GM18499 (cell line): Measurements from ENCODE around the gene ZNF217.
"Not testable (repeated sequence)": the region's sequence is repeated elsewhere in the genome, so short reads cannot be mapped to it uniquely, and the experiment has no call there.

Experiments
- ATAC-seq: cut with Tn5 transposase; IDR thresholded peaks from one replicate; pipeline ENCODE4 v1.9.1; 2021; ENCODE audit warnings: moderate number of reproducible peaks; ENCODE audit not compliant: insufficient read depth, unreplicated experiment

The ZNF217 gene

GRCh38 chr20:53536382-53536781 lies 57.3 kb downstream of the ZNF217 start:
- not testable (repeated sequence) for ATAC-seq

DNA sequence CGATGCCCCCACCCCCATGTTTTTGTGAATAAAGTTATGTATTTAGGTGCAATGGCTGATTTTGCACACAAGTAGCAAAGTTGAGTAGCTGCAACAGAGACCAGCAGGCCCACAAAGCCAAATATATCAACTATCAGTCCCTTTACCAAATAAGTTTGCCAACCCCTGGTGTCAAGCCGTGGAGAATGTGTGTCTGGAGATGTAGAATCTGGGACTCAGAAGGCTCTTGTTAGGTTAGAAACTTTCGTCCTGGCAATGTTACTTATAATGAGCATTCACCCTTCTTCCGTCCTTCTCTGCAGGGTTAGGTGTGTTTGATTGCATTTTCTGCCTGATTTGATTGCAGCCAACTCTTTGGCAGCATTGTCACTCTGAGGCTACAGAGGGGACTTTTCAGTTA lies 57.8 kb downstream of the ZNF217 start:
- ATAC-seq: no peak

DNA sequence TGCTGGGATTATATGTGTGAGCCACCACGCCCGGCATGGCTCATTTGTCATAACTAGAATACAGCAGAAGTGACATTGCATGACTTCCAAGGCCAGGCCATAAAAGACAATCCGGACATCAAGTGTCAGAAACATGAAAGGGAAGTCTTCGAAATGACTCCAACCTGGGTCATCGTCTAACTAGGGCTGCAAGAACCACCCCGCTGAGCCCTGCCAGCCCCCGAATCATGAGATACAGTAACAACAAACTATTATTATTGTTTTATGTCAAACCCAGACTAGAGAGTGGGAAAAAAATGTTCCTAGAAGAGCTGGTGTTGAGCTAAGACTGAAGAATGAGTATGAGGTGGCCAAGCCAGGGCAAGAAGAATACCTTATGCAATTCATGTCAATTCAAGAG lies 59.6 kb downstream of the ZNF217 start:
- ATAC-seq: no peak

GRCh38 chr20:53533500-53533899 lies 60.1 kb downstream of the ZNF217 start:
- ATAC-seq: no peak

DNA sequence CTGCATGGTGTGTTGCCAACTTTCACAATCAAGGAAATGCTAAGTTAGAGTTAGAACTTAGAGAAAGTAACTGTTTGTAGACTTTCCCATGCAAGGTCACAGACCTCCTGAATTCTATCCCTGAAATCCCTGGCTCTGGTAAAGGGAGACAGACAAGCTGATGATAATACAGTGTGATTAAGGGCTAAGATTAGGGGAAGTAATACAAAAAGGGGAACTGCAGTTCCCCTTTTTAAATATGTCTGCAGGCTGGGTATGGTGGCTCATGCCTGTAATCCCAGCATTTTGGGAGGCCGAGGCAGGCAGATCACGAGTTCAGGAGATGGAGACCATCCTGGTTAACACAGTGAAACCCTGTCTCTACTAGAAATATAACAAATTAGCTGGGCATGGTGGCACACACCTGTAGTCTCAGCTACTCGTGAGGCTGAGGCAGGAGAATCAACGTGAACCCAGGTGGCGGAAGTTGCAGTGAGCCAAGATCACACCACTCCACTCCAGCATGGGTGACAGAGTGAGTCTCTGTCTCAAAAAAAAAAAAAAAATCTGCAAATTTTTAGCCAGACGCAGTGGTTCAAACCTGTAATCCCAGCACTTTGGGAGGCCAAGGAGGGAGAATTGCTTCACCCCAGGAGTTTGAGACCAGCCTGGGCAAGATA lies 60.9 kb downstream of the ZNF217 start:
- ATAC-seq: not testable (repeated sequence)

DNA sequence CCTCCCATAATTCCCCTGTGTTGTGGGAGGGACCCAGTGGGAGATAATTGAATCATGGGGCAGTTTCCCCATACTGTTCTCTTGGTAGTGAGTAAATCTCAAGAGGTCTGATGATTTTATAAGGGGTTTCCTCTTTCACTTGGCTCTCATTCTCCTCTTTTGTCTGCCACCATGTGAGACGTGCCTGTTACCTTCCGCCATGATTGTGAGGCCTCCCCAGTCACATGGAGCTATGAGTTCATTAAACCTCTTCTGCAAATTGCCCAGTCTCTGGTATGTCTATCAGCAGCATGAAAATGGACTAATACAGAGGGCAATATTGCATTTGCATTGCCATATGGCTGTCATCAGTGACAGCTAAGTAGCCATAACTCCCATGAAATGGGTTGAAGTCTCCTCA lies 63.2 kb downstream of the ZNF217 start:
- no peak for ATAC-seq

- no peak for ATAC-seq
Observed at GRCh38 chr20:53529658-53530057, 64.0 kb downstream of the ZNF217 start.

GRCh38 chr20:53527196-53527595 lies 66.4 kb downstream of the ZNF217 start:
- ATAC-seq: no peak

DNA sequence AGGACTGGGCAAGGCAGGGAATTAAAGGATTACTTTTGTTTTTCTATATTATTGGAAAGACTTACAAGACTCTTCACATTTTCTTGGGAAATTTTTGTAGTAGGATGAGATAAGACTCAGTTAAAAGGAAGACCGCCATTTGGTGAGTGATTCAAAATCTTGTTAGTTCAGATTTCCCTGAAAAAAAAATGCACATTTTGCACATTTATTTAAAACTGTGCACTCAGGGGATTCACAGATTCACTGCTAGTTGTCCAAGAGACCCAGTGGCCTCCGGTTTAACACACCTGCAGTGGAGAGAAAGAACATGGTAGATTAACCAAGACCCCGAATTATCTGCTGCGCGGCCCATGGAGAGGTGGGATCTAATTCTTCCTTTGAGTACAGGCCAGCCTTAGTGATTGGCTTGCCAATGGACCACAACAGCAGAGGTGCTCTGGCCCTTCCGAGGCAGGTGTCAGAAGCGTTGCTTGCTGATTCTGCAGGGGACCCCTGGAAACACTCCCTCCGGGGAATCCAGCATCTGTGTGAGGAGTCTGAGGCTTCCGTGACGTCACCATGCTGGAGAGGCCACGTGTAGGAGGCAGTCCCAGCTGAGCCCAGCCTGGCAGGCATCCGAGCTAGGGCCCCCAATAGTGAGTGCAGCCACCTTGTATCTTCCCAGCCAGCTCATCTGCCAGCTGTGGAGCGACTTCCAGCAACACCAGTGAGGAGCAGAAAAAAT lies 68.9 kb downstream of the ZNF217 start:
- ATAC-seq: no peak

DNA sequence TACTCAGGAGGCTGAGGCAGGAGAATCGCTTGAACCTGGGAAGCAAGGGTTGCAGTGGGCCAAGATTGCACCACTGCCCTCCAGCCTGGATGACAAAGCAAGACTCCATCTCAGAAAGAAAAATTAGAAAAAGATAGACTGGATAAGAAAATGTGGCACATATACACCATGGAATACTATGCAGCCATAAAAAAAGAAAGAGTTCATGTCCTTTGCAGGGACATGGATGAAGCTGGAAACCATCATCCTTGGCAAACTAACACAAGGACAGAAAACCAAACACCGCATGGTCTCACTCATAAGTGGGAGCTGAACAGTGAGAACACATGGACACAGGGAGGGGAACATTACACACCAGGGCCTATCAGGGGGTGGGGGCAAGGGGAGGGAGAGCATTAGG lies 70.0 kb downstream of the ZNF217 start:
- not testable (repeated sequence) for ATAC-seq

DNA sequence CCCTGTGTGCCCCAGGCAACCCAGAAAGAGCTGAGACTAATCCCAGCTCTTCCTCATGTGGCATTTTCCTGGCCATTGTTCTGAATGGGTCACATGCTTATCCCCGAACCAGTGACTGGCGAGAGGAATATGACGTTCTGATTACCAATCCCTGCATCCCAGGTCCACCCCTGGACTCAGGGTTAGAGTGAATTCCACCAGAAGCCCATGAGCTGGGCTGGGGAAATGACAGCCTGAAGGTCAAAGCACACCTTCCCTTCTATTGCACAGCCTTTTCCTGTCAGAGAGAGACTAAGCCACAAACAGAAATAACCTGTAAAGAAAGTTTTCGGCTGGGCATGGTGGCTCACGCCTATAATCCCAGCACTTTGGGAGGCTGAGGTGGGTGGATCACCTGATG lies 70.9 kb downstream of the ZNF217 start:
- no peak for ATAC-seq

- no peak for ATAC-seq
Observed at GRCh38 chr20:53522026-53522425, 71.6 kb downstream of the ZNF217 start.

GRCh38 chr20:53521421-53521820 lies 72.2 kb downstream of the ZNF217 start:
- not testable (repeated sequence) for ATAC-seq

DNA sequence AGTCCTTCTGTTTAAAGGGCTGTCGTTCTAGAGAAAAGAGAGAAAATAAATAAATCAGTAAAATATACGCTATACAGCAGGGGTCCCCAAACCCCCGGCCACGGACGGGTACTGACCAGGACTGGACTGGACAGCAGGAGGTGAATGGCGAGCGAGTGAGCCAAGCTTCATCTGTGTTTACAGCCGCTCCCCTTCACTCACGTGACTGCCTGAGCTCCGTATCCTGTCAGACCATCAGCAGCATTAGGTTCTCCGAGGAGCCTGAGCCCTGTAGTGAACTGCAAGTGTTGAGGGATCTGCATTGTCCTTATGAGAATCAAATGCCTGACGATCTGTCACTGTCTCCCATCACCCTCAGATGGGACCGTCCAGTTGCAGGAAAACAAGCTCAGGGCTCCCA lies 76.5 kb downstream of the ZNF217 start:
- no peak for ATAC-seq
